ENCODE data around the gene GPR149. TPM values are rescaled to one million over a fixed set of nuclear protein-coding genes. Genes with fewer than 3 reads are reported as not detected.

GPR149 gene
- total RNA-seq, 1 experiment from 2014 or later, result not detected

- peaks cover 8 to 11% (median 9%) of the 10 kb centered on the region in 3 experiments; a peak in 6 of 7 replicates for H3K36me3 Mint-ChIP-seq (ENCODE audit: insufficient read depth in 1 of 3, low read depth in 3 of 3)
- Histone ChIP-seq H2BK120ac (ENCODE audit: low read depth, low read length, poor library complexity, severe bottlenecking) (no peak within 1 kb of the TSS), H2BK15ac (ENCODE audit: low read depth, low read length) (no peak within 1 kb of the TSS), H3K23ac (ENCODE audit: insufficient read length, low read depth, low read length) (peak within 1 kb of the TSS; percentile 61), H4K91ac (ENCODE audit: insufficient read length, low read depth, low read length) (peak within 1 kb of the TSS; percentile 15), H3K4me2 (ENCODE audit: insufficient read depth, insufficient read length, low read length) (peak within 1 kb of the TSS; percentile 76), H2BK5ac (ENCODE audit: insufficient read length, low read length) (peak within 1 kb of the TSS; percentile 78), H3K4ac (ENCODE audit: low read depth, low read length) (no peak within 1 kb of the TSS; the same call in 1 of the 2 replicates), H3K27ac (ENCODE audit: insufficient read length, low read depth, low read length) (peak within 1 kb of the TSS; percentile 54), H3K23me2 (ENCODE audit: insufficient read length, low read depth, low read length, poor library complexity, severe bottlenecking) (peaks cover 2% of the 10 kb centered on the region), H3K9ac (ENCODE audit: extremely low read depth, insufficient read length, low read length) (peak within 1 kb of the TSS; percentile 99), H4K8ac (replicated peaks; ENCODE audit: insufficient read length, low read depth, low read length) (peak within 1 kb of the TSS; percentile 75), H3K27me3 (ENCODE audit: insufficient read depth, low read length) (no peaks in the 10 kb centered on the region), H3K79me1 (ENCODE audit: insufficient read depth, low read depth, low read length, poor library complexity, severe bottlenecking) (no peaks in the 10 kb centered on the region), H4K20me1 (ENCODE audit: control insufficient read depth, insufficient read depth, insufficient read length) (no peaks in the 10 kb centered on the region), H4K5ac (ENCODE audit: insufficient read length, low read depth, low read length) (peak within 1 kb of the TSS; percentile 91), H3K56ac (ENCODE audit: insufficient read length, low read depth, low read length) (peak within 1 kb of the TSS; percentile 58), H2AFZ (ENCODE audit: low read length) (peak within 1 kb of the TSS; percentile 52), H2BK20ac (ENCODE audit: low read depth, low read length, poor library complexity, severe bottlenecking) (no peak within 1 kb of the TSS), H3K4me1 (ENCODE audit: insufficient read depth, low read length) (peaks cover 3% of the 10 kb centered on the region; the same call in 1 of the 2 replicates), H3K9me3 (ENCODE audit: control insufficient read depth, low read depth, low read length) (no peaks in the 10 kb centered on the region), H2AK5ac (ENCODE audit: insufficient read length, low read length) (no peak within 1 kb of the TSS), H3T11ph (ENCODE audit: low read length) (peak within 1 kb of the TSS; percentile 1), H3K18ac (ENCODE audit: insufficient read length, low read depth, low read length) (peak within 1 kb of the TSS; percentile 96), H3K79me2 (ENCODE audit: insufficient read depth, low read length) (peaks cover 38% of the 10 kb centered on the region), H2BK12ac (ENCODE audit: insufficient read length, low read depth, low read length) (no peak within 1 kb of the TSS), H3K14ac (ENCODE audit: insufficient read depth, low read length) (peak within 1 kb of the TSS; percentile 97)
- no CpG with 5 or more reads among the region's 45 CpGs for WGBS (ENCODE audit: extremely low coverage, insufficient read length, low lambda C conversion rate)
- peaks cover 23 to 29% of the 10 kb centered on the region in 2 experiments for H3K4me1 Mint-ChIP-seq
- H3K27me3 Mint-ChIP-seq (ENCODE audit: low read depth), result peaks cover 2% of the 10 kb centered on the region; the same call in 1 of the 2 replicates
- H3K27ac Mint-ChIP-seq, result peak within 1 kb of the TSS; percentile 98 to 99 (median 98)
- H3K4me3 Mint-ChIP-seq, result peak within 1 kb of the TSS; percentile 93
- no peak for TF ChIP-seq CTCF (conservative IDR thresholded peaks at IDR 0.05)
- peak; percentile 93 for DNase-seq
- no peaks in the 10 kb centered on the region for H3K9me3 Mint-ChIP-seq
Observed at GRCh38 chr3:154323891-154324738, 105.9 kb downstream of the GPR149 start, which contains the start of gene DHX36. Gene DHX36, minus strand, starts transcription at chr3:154324487. Its CDS starts 71 bp downstream, at chr3:154324416.
